ENCODE measurements around the gene SESN1.

Gene SESN1

GRCh38 chr6:109062216-109062615, 32.4 kb downstream of the SESN1 start:
- no peak overlapping the region for H3K9ac ChIP-seq
- no peak for TF ChIP-seq CTCF (conservative IDR thresholded peaks at IDR 0.05; ENCODE audit: low read depth, low read length)
- H3K79me2 ChIP-seq (ENCODE audit: insufficient read depth, low read depth), result no peaks in the 10 kb centered on the region
- no peaks in the 10 kb centered on the region for H4K20me1 ChIP-seq (ENCODE audit: insufficient read depth)
- no peak overlapping the region for H3K4me3 ChIP-seq (IDR thresholded peaks at IDR 0.05; ENCODE audit: insufficient read depth, low read depth, low read length)
- peaks cover 39% of the 10 kb centered on the region for H3K4me1 ChIP-seq (ENCODE audit: low read depth, poor library complexity, severe bottlenecking)
- H3K27ac ChIP-seq, result no peak overlapping the region
- no peak overlapping the region for H2AFZ ChIP-seq (ENCODE audit: low read depth)
- no peak overlapping the region for H3K4me2 ChIP-seq
- no peaks in the 10 kb centered on the region for H3K36me3 ChIP-seq (ENCODE audit: insufficient read depth)
- H3K27me3 ChIP-seq (ENCODE audit: insufficient read depth, low read depth), result no peaks in the 10 kb centered on the region

- no peaks in the 10 kb centered on the region for H3K27me3 ChIP-seq (ENCODE audit: insufficient read depth, low read depth)
- no peak overlapping the region for H3K9ac ChIP-seq
- TF ChIP-seq CTCF (conservative IDR thresholded peaks at IDR 0.05; ENCODE audit: low read depth, low read length), result no peak
- H3K79me2 ChIP-seq (ENCODE audit: insufficient read depth, low read depth), result no peaks in the 10 kb centered on the region
- H3K27ac ChIP-seq, result no peak overlapping the region
- H2AFZ ChIP-seq (ENCODE audit: low read depth), result no peak overlapping the region
- no peak overlapping the region for H3K4me3 ChIP-seq (IDR thresholded peaks at IDR 0.05; ENCODE audit: insufficient read depth, low read depth, low read length)
- H3K4me2 ChIP-seq, result peak overlapping the region; percentile 68; the same call in 1 of the 2 replicates
- peaks cover 36% of the 10 kb centered on the region for H3K4me1 ChIP-seq (ENCODE audit: low read depth, poor library complexity, severe bottlenecking)
- H4K20me1 ChIP-seq (ENCODE audit: insufficient read depth), result no peaks in the 10 kb centered on the region
- H3K36me3 ChIP-seq (ENCODE audit: insufficient read depth), result no peaks in the 10 kb centered on the region
These were observed 34.1 kb downstream of the SESN1 start for GRCh38 chr6:109060571-109060970.

GRCh38 chr6:109059571-109060021, 35.0 kb downstream of the SESN1 start:
- no peaks in the 10 kb centered on the region for H3K79me2 ChIP-seq (ENCODE audit: insufficient read depth, low read depth)
- H3K4me2 ChIP-seq, result peak overlapping the region; percentile 68

GRCh38 chr6:109059153-109059552, 35.5 kb downstream of the SESN1 start:
- no peak overlapping the region for H3K4me3 ChIP-seq (IDR thresholded peaks at IDR 0.05; ENCODE audit: insufficient read depth, low read depth, low read length)
- H2AFZ ChIP-seq (ENCODE audit: low read depth), result no peak overlapping the region
- no peak overlapping the region for H3K9ac ChIP-seq
- H3K27ac ChIP-seq, result no peak overlapping the region
- no peak for TF ChIP-seq CTCF (conservative IDR thresholded peaks at IDR 0.05; ENCODE audit: low read depth, low read length)
- H3K27me3 ChIP-seq (ENCODE audit: insufficient read depth, low read depth), result no peaks in the 10 kb centered on the region
- no peaks in the 10 kb centered on the region for H3K36me3 ChIP-seq (ENCODE audit: insufficient read depth)
- H3K79me2 ChIP-seq (ENCODE audit: insufficient read depth, low read depth), result no peaks in the 10 kb centered on the region
- peaks cover 31% of the 10 kb centered on the region for H3K4me1 ChIP-seq (ENCODE audit: low read depth, poor library complexity, severe bottlenecking)
- H3K4me2 ChIP-seq, result peak overlapping the region; percentile 68; the same call in 1 of the 2 replicates
- H4K20me1 ChIP-seq (ENCODE audit: insufficient read depth), result no peaks in the 10 kb centered on the region

More at GRCh38 chr6:109059571-109060021, 35.0 kb downstream of the SESN1 start:
- Histone ChIP-seq H3K27ac (peak overlapping the region; percentile 7; the same call in 1 of the 2 replicates), H3K9ac (no peak overlapping the region), H3K4me1 (ENCODE audit: low read depth, poor library complexity, severe bottlenecking) (peaks cover 33% of the 10 kb centered on the region), H3K27me3 (ENCODE audit: insufficient read depth, low read depth) (no peaks in the 10 kb centered on the region), H3K4me3 (IDR thresholded peaks at IDR 0.05; ENCODE audit: insufficient read depth, low read depth, low read length) (no peak overlapping the region), H2AFZ (ENCODE audit: low read depth) (no peak overlapping the region), H3K36me3 (ENCODE audit: insufficient read depth) (no peaks in the 10 kb centered on the region), H4K20me1 (ENCODE audit: insufficient read depth) (no peaks in the 10 kb centered on the region)
- TF ChIP-seq CTCF (conservative IDR thresholded peaks at IDR 0.05; ENCODE audit: low read depth, low read length), result no peak; the same call in 1 of the 2 replicates

All from KMS-11 (cell line).